ENCODE measurements around the gene NME3. TPM values are rescaled to one million over a fixed set of nuclear protein-coding genes. Genes with fewer than 3 reads are reported as not detected.

Gene NME3
- total and polyA plus RNA-seq, 8 donors, result 27.4 to 297 (median 33.1) TPM

- H3K4me1 ChIP-seq, result peaks cover 9 to 12% (median 10%) of the 10 kb centered on the region in 3 donors
- H3K4me3 ChIP-seq, result no peak overlapping the region
- H3K36me3 ChIP-seq, result no peaks in the 10 kb centered on the region
- DNase-seq (peak in 3 of 6 donors; percentile 7 to 76 (median 44)), FAIRE-seq (no peak), ATAC-seq (no peak)
- no peak for TF ChIP-seq CTCF (IDR thresholded peaks at IDR 0.05)
- no peaks in the 10 kb centered on the region for H3K9me3 ChIP-seq
- H3K27me3 ChIP-seq, result no peaks in the 10 kb centered on the region
- intact Hi-C loops (cut with DNase I), result no loop called here
- 92 to 93% methylated on average over 25 of the region's 25 CpGs for WGBS, 2 donors
- no peak overlapping the region for H3K27ac ChIP-seq
Measured at GRCh38 chr16:1789643-1790045, 18.3 kb upstream of the NME3 start.

DNA sequence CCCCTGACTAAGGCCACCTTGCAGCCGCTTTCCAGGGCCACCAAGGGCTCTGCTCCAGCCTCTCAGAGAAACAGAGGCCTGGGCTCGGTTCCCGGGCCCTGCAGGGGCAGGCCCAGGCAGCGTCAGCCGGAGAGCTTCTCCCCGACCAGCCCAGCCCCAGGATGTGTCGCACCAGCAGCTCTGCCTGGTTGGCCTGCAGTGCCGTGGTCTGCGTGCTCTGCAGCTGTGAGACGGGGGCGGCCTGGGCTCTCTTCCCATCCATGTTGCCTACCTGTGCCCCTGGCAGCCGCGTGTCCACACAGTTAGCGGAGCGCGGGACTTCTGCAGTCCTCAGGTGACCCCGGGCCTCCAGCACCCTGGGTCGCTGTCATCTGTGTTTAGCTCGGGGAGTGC lies 17.4 kb upstream of the NME3 start:
- no peaks in the 10 kb centered on the region for H3K9me3 ChIP-seq
- H3K36me3 ChIP-seq, result no peaks in the 10 kb centered on the region
- no peak for ATAC-seq
- WGBS, 2 donors, result 81 to 82% methylated on average over 19 of the region's 19 CpGs
- no peaks in the 10 kb centered on the region for H3K27me3 ChIP-seq
- H3K4me1 ChIP-seq, result peaks cover 3 to 11% (median 5%) of the 10 kb centered on the region in 3 donors
- no peak overlapping the region for H3K4me3 ChIP-seq
- no peak overlapping the region for H3K27ac ChIP-seq
- no peak for TF ChIP-seq CTCF (IDR thresholded peaks at IDR 0.05)
- no peak for FAIRE-seq
- intact Hi-C loops (cut with DNase I), result no loop called here
- peak in 2 of 6 donors; percentile 36 to 74 for DNase-seq

DNA sequence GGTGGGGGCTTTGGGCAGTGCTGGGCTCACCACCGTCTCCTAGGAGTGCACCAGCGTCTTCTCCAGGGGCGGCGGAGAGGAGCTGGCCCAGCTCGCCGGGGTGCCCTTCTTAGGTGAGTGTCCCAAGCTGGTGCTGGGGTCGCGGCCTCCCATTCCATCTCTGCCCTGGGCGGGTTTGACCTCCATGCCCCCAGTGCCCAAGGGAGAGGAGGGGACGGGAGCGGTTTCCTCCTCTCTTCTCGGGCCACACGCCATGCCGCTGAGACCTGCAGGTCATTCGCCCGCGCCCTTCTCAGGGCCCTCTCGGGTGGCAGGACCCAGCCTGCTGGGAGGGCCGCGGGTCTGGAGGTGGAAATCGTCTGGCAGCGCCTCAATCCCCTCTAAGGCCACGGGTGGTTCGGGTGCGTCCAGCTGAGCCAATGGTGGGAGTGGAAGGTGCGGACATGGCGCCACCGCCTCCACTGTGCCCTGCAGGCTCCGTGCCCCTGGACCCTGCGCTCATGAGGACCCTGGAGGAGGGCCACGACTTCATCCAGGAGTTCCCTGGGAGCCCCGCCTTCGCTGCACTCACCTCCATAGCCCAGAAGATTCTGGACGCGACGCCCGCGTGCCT lies 16.9 kb upstream of the NME3 start:
- WGBS, 2 donors, result 93 to 94% methylated on average over 38 of the region's 38 CpGs
- H3K36me3 ChIP-seq, result no peaks in the 10 kb centered on the region
- no peak overlapping the region for H3K4me3 ChIP-seq
- H3K27ac ChIP-seq, result no peak overlapping the region
- ATAC-seq (no peak), DNase-seq (peak in 2 of 6 donors; percentile 40 to 71), FAIRE-seq (no peak)
- no peak for TF ChIP-seq CTCF (IDR thresholded peaks at IDR 0.05)
- intact Hi-C loops (cut with DNase I), result no loop called here
- H3K27me3 ChIP-seq, result no peaks in the 10 kb centered on the region
- H3K9me3 ChIP-seq, result no peaks in the 10 kb centered on the region
- H3K4me1 ChIP-seq, result peaks cover 0 to 6% (median 5%) of the 10 kb centered on the region in 3 donors

DNA sequence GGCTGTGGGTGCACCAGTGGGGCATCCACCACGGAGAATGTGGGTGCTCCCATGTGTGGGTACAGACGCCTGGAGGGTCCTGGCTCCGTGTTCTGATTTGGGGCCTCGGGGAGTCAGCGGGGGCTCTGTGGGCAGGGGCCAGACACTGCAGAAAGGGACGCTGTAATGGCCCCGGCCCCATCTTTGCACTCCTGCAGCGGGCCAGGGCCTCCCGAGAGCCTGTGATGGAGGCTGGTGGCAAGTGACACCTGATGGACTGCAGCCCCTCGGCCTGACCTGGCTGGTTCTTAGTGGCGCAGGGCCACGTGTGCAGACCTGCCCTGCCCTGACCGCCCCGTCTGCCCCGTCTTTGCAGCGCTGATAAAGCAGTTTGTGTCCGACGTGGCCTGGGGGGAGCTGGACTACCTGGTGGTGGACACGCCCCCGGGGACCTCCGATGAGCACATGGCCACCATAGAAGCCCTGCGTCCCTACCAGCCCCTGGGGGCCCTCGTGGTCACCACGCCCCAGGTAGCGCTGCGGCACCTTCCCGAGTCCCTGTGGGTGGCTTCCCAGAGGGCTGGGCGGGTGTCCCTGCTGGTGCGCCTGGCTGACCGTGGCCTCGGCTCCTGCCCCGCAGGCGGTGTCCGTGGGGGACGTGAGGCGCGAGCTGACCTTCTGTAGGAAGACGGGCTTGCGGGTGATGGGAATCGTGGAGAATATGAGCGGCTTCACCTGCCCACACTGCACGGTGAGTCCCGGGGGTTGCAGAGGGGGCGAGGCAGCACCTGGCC lies 16.2 kb upstream of the NME3 start:
- no peak for FAIRE-seq
- intact Hi-C loops (cut with DNase I), result no loop called here

More for the DNA sequence above, 16.2 kb upstream of the NME3 start:
- Histone ChIP-seq H3K4me3 (no peak overlapping the region), H3K4me1 (peaks cover 0 to 6% (median 5%) of the 10 kb centered on the region in 3 donors), H3K27me3 (no peaks in the 10 kb centered on the region), H3K9me3 (no peaks in the 10 kb centered on the region), H3K36me3 (no peaks in the 10 kb centered on the region), H3K27ac (no peak overlapping the region)
- no peak for ATAC-seq
- 91 to 94% methylated on average over 44 of the region's 44 CpGs for WGBS, 2 donors
- peak in 1 of 6 donors; percentile 41 for DNase-seq
- no peak for TF ChIP-seq CTCF (IDR thresholded peaks at IDR 0.05)
